Skin of body (tissue), 2 donors: ENCODE results near the gene DCST2. TPM values are rescaled to one million over a fixed set of nuclear protein-coding genes. Genes with fewer than 3 reads are reported as not detected.
A peak's percentile ranks its signal among the peaks of the same experiment; 100 is the strongest.

Experiments used
- DNase-seq: peaks from one replicate; lab custom pipeline; 2025; lab: John Stamatoyannopoulos, UW
- total RNA-seq: library from RNA; depleted of rRNA; stranded (reverse); fragments of >200 nt; gene quantifications from one replicate; pipeline ENCODE4 v1.2.3, GENCODE V29; 2014

DCST2 gene
- total RNA-seq, 1 donor from 2014 or later: 0.49 TPM

DNA sequence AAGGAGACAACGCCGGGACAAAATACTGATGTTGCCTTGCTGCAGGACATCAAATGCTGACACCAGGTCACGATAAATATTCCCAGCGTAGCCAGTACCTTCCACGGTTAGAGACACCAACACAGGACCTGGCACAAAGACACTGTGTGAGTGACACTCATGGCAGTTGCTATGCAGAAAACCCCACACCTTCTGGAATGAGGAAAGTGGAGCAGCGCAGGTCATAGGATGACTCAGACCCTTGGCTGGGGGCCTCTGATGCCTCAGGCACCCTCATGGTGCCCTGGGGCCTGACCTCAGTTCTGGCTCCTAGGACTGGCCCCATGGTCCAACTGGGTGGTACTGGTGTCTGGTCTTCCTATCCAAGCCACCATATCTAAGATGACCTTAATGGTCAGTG is 7.0 kb downstream of the DCST2 start:
- DNase-seq: no peak

- DNase-seq: no peak
These were observed 7.4 kb downstream of the DCST2 start for GRCh38 chr1:155026154-155026553.

GRCh38 chr1:155024315-155024714 is 9.3 kb downstream of the DCST2 start:
- DNase-seq: no peak

- DNase-seq: no peak
These were observed 10.0 kb downstream of the DCST2 start for GRCh38 chr1:155023627-155024026.

GRCh38 chr1:155022927-155023236 is 10.7 kb downstream of the DCST2 start:
- DNase-seq: no peak

DNA sequence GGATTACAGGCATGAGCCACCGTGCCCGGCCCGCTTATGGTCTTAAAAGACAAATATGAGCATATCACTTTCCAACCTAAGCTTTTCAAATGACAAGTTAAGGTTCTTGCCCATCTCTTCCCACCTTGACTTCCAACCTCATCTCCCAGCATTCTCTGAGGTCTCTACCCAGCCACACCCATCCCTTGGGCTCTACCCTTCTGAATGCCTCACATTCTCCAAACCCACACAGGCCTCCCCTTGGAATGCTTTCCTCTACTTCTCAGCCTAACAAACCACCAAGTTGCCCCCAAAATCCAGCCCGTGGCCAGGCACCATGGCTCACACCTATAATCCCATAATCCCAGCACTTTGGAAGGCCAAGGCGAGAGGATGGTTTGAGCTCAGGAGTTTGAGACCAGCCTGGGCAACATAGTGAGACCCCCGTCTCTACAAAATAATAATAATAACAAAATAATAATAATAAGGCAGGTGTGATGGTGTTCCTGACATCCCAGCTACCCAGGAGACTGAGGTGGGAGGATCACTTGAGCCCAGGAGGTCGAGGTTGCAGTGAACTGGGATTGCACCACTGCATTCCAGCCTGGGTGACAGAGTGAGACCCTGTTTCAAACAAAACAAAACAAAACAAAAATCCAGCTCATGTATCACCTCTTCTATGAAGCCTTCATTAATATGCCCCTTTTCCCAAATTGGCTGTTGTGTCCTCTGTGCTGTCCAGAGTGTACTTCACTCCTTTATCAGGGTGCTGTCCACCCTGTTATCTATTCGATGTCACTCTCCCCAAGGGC is 11.2 kb downstream of the DCST2 start:
- no peak for DNase-seq

GRCh38 chr1:155019377-155020245 is 14.0 kb downstream of the DCST2 start:
- DNase-seq: no peak

- no peak for DNase-seq
These were observed 14.8 kb downstream of the DCST2 start for GRCh38 chr1:155018617-155019348.

- no peak for DNase-seq
These were observed 15.7 kb downstream of the DCST2 start for GRCh38 chr1:155017946-155018316.

DNA sequence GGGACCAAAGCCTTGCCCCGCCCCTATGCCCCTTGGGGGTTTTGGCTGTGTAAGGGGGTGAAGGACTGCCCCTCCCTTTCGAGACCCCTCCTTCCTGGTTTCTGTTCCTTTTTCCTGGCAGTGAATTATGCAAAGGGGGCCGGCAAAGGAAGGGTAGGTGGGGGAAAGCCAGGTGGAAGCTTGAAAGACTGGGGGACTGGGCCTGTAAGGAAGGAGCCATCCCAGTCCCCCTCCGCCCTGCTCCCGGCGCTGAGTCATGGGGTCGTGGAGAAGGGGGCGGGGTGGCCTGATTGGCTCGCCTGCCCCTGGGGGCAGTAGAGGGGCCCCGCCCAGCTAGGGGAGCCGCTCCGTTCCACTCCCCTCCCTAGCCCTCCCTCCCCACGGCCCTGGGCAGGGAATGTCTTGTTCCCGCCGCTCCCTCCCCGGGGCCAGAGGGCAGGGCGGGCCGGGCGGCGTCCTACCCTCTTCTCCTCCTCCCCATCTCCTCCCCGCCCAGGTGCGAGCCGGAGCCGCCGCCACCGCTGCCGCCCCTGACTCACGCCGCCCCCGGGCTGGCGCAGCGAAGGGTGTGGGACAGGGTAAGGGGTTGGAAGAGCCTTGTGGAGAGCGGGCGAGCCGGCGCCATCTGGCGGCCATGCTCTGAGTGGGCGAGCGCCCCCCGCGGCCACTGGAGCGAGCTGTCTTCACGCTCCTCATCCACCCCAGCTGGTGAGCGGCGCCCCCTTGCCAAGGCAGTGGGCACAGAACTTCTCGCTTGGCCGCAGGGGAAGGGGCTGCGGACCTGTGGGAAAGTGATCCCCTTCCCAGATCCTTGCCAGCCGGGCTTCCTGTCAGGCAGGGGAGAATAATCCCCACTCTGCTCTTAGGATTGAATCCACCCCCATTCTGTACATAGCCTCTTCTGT is 16.3 kb downstream of the DCST2 start:
- peak; percentile 91 for DNase-seq

GRCh38 chr1:155016231-155016831 is 17.2 kb downstream of the DCST2 start:
- DNase-seq: no peak

- no peak for DNase-seq
These were observed 17.9 kb downstream of the DCST2 start for GRCh38 chr1:155015527-155016230.

DNA sequence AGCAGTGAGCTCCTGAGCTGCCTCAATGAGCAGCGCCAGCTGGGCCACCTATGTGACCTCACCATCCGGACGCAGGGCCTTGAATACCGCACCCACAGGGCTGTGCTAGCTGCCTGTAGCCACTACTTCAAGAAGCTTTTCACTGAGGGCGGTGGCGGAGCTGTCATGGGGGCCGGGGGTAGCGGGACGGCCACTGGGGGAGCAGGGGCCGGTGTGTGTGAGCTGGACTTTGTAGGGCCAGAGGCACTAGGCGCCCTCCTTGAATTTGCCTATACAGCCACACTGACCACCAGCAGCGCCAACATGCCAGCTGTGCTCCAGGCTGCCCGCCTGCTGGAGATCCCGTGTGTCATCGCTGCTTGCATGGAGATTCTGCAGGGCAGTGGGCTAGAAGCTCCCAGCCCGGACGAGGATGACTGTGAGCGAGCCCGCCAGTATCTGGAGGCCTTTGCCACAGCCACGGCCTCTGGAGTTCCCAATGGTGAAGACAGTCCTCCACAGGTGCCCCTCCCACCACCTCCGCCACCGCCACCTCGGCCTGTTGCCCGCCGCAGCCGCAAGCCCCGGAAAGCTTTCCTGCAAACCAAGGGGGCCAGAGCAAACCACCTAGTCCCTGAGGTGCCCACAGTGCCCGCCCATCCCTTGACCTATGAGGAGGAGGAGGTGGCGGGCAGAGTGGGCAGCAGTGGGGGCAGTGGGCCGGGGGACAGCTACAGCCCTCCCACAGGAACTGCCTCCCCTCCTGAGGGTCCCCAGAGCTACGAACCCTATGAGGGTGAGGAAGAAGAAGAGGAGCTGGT is 18.7 kb downstream of the DCST2 start:
- DNase-seq: no peak

DNA sequence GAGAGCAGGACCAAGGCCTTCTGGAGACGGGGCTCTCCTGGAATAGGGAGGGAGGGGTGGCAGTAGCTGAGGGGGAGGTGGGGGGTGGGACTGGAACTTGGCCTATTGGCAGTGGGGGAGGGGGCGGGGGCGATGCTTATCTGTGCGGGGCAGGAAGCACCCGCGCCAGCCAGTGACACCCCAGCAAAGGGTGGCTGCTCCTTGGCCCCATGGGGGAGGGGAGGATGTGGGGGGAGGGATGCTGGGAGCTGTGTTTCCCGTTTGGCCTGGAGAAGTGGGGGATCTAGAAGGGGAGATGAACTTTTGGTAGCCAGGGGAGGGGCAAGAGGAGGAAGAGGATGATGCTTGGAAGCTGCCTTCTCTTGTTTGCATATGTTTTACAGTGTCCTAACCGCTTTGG is 19.9 kb downstream of the DCST2 start:
- no peak for DNase-seq

GRCh38 chr1:155012776-155013602 is 20.6 kb downstream of the DCST2 start:
- DNase-seq: no peak

GRCh38 chr1:155012026-155012546 is 21.5 kb downstream of the DCST2 start:
- no peak for DNase-seq

GRCh38 chr1:155011437-155012025 is 22.1 kb downstream of the DCST2 start:
- DNase-seq: no peak

- no peak for DNase-seq
These were observed 22.6 kb downstream of the DCST2 start for GRCh38 chr1:155011004-155011416.
